NCI-H524 (cell line): ENCODE data around the gene CCL3.
"Not testable (repeated sequence)": the region's sequence is repeated elsewhere in the genome, so short reads cannot be mapped to it uniquely, and the experiment has no call there.

Experiments used
- DNase-seq, 2 experiments: peaks; one replicate each; lab custom pipeline; 2025; lab: John Stamatoyannopoulos, UW

CCL3 gene

GRCh38 chr17:36089888-36090836, at the start of gene CCL3:
TSS of gene CCL3 (minus strand) at chr17:36090143. CDS start at chr17:36090058, 85 bp downstream.
- no peak for DNase-seq

- no peak for DNase-seq
Observed at GRCh38 chr17:36136439-36136838, 46.5 kb upstream of the CCL3 start.

- no peak for DNase-seq
Observed at GRCh38 chr17:36136036-36136435, 46.1 kb upstream of the CCL3 start.

- DNase-seq: no peak
Observed at GRCh38 chr17:36135465-36135864, 45.5 kb upstream of the CCL3 start.

- DNase-seq: no peak
Observed at GRCh38 chr17:36133602-36134236, 43.8 kb upstream of the CCL3 start.

GRCh38 chr17:36132421-36132831, 42.5 kb upstream of the CCL3 start:
- DNase-seq: no peak

- DNase-seq: no peak
Observed at GRCh38 chr17:36131931-36132330, 42.0 kb upstream of the CCL3 start.

GRCh38 chr17:36131421-36131820, 41.5 kb upstream of the CCL3 start:
- DNase-seq: no peak

- DNase-seq: no peak
Observed at GRCh38 chr17:36130346-36130745, 40.4 kb upstream of the CCL3 start.

GRCh38 chr17:36129616-36130015, 39.7 kb upstream of the CCL3 start:
- DNase-seq: no peak

- DNase-seq: no peak
Observed at GRCh38 chr17:36128411-36128978, 38.6 kb upstream of the CCL3 start.

- no peak for DNase-seq
Observed at GRCh38 chr17:36127911-36128310, 38.0 kb upstream of the CCL3 start.

- no peak for DNase-seq
Observed at GRCh38 chr17:36127199-36127893, 37.4 kb upstream of the CCL3 start.

GRCh38 chr17:36124879-36125824, 35.2 kb upstream of the CCL3 start:
- no peak for DNase-seq

GRCh38 chr17:36123431-36123830, 33.5 kb upstream of the CCL3 start:
- no peak for DNase-seq

GRCh38 chr17:36121099-36121498, 31.2 kb upstream of the CCL3 start:
- DNase-seq: not testable (repeated sequence)

- no peak for DNase-seq
Observed at GRCh38 chr17:36120221-36120620, 30.3 kb upstream of the CCL3 start.

- no peak for DNase-seq
Observed at GRCh38 chr17:36118477-36119353, 28.8 kb upstream of the CCL3 start.

- DNase-seq: no peak
Observed at GRCh38 chr17:36117505-36118382, 27.8 kb upstream of the CCL3 start.
